ENCODE results near the gene XPNPEP1.
"Not testable (repeated sequence)": the region's sequence is repeated elsewhere in the genome, so short reads cannot be mapped to it uniquely, and the experiment has no call there.

XPNPEP1 gene

GRCh38 chr10:109922358-109922975 lies 844 bp downstream of the XPNPEP1 start:
- no peak for DNase-seq

- no peak for DNase-seq
These were observed 3.3 kb downstream of the XPNPEP1 start for GRCh38 chr10:109920016-109920415.

- no peak for DNase-seq
These were observed 4.1 kb downstream of the XPNPEP1 start for GRCh38 chr10:109919220-109919619.

GRCh38 chr10:109918707-109919106 lies 4.6 kb downstream of the XPNPEP1 start:
- DNase-seq, result not testable (repeated sequence)

- no peak for DNase-seq
These were observed 7.7 kb downstream of the XPNPEP1 start for GRCh38 chr10:109915566-109915965.

- DNase-seq, result no peak
These were observed 8.3 kb downstream of the XPNPEP1 start for GRCh38 chr10:109914966-109915365.

- DNase-seq, result no peak
These were observed 9.9 kb downstream of the XPNPEP1 start for GRCh38 chr10:109913306-109913892.

- peak; percentile 70 for DNase-seq
These were observed 10.7 kb downstream of the XPNPEP1 start for GRCh38 chr10:109912335-109913281.

- no peak for DNase-seq
These were observed 11.4 kb downstream of the XPNPEP1 start for GRCh38 chr10:109911903-109912302.

- DNase-seq, result no peak
These were observed 17.0 kb downstream of the XPNPEP1 start for GRCh38 chr10:109906316-109906715.

- DNase-seq, result no peak
These were observed 18.9 kb downstream of the XPNPEP1 start for GRCh38 chr10:109904397-109904796.

GRCh38 chr10:109902992-109903947 lies 20.0 kb downstream of the XPNPEP1 start:
- no peak for DNase-seq

GRCh38 chr10:109899356-109900331 lies 23.7 kb downstream of the XPNPEP1 start:
- DNase-seq, result no peak

GRCh38 chr10:109898666-109899355 lies 24.5 kb downstream of the XPNPEP1 start:
- no peak for DNase-seq

- DNase-seq, result no peak
These were observed 25.3 kb downstream of the XPNPEP1 start for GRCh38 chr10:109898007-109898406.

- DNase-seq, result no peak
These were observed 27.5 kb downstream of the XPNPEP1 start for GRCh38 chr10:109895848-109896247.

- DNase-seq, result no peak
These were observed 28.1 kb downstream of the XPNPEP1 start for GRCh38 chr10:109895095-109895818.

- no peak for DNase-seq
These were observed 28.8 kb downstream of the XPNPEP1 start for GRCh38 chr10:109894516-109894915.

- DNase-seq, result no peak
These were observed 29.9 kb downstream of the XPNPEP1 start for GRCh38 chr10:109893386-109893785.

GRCh38 chr10:109892931-109893330 lies 30.4 kb downstream of the XPNPEP1 start:
- no peak for DNase-seq

All from SHP77 treated with DMSO at 0.1 percent for 48 hours (cell line).